Activated CD8-positive, alpha-beta memory T cell treated with anti-CD3 and anti-CD28 coated beads for 24 hours (primary cell): ENCODE measurements around the gene RHBDF2.
"Not testable (repeated sequence)": the region's sequence is repeated elsewhere in the genome, so short reads cannot be mapped to it uniquely, and the experiment has no call there.

Experiments
- DNase-seq: peaks from one replicate; pipeline ENCODE4 v3.0.0-alpha.2; 2020

The RHBDF2 gene

GRCh38 chr17:76523084-76524037, 22.1 kb upstream of the RHBDF2 start:
- peak; percentile 94 for DNase-seq

DNA sequence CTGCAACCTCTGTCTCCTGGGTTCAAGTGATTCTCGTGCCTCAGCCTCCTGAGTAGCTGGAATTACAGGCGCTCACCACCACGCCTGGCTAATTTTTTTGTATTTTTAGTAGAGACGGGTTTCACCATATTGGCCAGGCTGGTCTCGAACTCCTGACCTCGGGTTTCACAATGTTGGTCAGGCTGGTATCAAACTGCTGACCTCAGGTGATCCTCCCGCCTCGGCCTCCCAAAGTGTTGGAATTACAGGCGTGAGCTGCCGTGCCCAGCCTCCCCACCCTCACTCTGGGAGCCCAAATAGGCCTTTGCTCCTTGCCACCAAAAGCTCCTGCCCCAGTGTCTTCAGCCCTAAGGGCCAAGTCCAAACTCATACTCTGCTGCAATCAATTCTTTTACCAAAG, 20.5 kb upstream of the RHBDF2 start:
- DNase-seq = not testable (repeated sequence)

- no peak for DNase-seq
Measured at GRCh38 chr17:76521262-76521661, 20.0 kb upstream of the RHBDF2 start.

DNA sequence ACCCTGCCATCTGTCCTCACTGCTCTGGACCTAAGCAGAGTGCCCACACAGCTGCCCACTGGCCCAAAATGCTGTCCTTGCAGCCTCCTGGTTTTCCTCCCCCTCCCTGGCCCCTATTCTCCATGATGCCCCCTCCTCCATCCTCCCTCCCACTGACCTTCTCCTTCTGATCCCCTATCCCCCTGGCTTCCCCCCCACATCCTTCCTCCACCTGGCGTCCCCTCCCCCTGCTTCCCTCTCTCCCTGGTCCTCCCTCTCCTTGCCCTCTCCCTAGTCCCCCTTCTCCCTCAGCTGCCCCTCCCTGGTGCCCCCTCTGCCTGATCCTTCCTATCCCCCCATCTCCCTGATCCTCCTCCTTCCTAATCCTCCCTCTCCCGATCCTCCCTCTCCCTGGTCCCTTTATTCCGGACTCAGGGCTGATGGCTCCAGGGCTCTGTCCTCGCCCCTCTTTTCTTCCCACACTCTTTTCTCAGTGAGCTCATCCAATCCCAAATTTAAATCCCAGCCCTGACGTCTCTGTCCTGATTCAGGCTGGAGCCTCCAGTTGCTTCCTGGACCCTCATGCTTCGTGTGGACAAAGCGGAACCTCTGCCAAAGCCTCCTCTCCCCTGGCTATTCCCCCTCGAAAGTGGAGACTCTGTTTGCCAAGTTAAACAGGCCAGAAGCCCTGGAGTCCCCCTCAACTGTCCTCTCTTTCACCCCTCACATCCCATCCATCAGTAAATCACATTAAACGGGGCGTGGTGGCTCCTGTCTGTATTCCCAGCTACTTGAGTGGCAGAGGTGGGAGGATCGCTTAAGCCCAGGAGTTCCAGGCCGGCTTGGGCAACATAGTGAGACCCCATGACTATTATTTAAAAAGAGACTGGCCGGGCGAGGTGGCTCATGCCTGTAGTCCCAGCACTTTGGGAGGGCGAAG, 18.1 kb upstream of the RHBDF2 start:
- DNase-seq = no peak

- no peak for DNase-seq
Measured at GRCh38 chr17:76517638-76518038, 16.4 kb upstream of the RHBDF2 start.

DNA sequence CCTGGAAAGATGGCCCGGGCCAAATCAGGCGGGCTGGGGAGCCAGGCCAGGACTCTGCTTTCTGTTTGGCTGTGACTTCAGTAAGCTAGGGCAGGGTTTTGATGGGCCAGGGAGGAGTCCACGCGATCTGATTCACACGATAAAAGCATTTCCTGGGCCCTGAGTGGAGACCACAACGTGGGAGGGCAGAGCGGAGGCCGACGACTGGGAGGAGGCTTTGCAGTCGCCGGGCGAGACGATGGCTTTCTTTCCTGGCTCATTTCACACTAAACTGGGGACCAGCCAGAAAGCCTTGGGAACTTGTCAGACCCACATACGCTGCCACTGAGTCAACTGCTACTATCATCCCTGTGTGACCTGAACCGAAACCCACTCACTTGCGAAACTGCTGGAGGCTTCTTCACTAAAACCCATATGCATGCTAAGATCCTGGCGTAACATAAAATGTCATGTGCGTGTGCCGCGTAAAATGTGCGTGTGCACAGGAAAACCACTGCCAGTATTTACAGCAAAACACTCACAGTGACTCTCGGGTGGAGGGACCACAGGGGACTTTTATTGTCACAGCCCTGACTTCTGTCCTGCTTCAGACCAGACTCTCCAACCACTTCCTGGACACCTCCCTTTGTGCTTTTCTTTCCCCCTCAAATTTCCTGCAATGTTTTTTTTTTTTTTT, 14.2 kb upstream of the RHBDF2 start:
- peak; percentile 89 for DNase-seq

- DNase-seq = not testable (repeated sequence)
Measured at GRCh38 chr17:76514355-76514754, 13.1 kb upstream of the RHBDF2 start.

DNA sequence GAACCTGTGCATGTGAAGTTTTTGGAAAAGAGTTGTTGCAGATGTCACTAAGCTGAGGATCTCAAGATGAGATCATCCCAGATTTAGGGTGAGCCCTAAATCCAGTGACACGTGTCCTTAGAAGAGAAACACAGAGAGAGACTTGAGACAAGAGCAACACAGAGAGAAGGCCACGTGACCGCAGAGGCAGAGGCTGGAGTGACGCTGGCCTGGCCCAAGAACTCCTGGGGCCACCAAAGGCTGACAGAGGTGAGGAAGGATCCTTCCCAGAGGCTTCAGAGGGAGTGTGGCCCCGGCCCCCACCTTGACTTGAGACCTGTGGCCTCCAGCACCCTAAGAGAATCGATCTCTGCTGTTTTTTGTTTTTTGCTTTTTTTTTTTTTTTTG, 12.1 kb upstream of the RHBDF2 start:
- no peak for DNase-seq

GRCh38 chr17:76512366-76513305, 11.4 kb upstream of the RHBDF2 start:
- DNase-seq = no peak

GRCh38 chr17:76511668-76512365, 10.6 kb upstream of the RHBDF2 start:
- DNase-seq = no peak

- no peak for DNase-seq
Measured at GRCh38 chr17:76510831-76511244, 9.6 kb upstream of the RHBDF2 start.

DNA sequence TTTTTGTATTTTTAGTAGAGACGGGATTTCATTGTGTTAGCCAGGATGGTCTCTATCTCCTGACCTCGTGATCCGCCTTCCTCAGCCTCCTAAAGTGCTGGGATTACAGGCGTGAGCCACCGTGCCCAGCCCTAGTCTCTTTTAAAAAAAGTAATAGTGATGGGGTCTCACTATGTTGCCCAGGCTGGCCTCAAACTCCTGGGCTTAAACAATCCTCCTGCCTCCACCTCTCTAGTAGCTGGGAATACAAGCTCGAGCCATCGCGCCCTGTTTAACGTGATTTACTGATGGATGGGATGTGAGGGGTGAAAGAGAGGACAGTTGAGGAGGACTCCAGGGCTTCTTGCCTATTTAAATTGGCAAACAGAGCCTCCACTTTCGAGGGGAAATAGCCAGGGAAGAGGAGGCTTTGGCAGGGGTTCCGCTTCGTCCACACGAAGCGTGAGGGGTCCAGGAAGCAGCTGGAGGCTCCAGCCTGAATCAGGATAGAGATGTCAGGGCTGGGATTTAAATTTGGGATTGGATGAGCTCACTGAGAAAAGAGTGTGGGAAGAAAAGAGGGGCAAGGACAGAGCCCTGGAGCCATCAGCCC, 7.3 kb upstream of the RHBDF2 start:
- not testable (repeated sequence) for DNase-seq

GRCh38 chr17:76506408-76507345, 5.5 kb upstream of the RHBDF2 start:
- DNase-seq = peak; percentile 98

DNA sequence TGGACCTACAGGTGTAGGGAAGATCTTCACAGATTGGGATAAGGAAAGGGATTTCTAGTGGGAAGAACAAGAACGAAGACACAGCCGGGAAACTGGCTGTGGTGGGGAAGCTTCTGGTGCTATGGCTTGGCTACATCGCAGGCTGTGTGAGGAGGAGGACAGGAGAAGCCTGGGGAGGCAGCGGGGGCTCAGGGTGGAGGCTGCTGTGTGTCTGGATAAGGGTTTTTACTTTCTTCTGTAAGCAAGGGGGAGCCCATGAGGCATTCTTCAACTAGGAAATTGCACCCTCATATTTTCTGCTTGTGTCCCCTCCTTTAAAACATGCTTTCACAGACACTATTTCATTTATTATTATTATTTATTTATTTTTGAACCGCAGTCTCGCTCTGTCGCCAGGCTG, 2.9 kb upstream of the RHBDF2 start:
- no peak for DNase-seq

GRCh38 chr17:76502341-76503211, 1.4 kb upstream of the RHBDF2 start:
- DNase-seq = no peak

DNA sequence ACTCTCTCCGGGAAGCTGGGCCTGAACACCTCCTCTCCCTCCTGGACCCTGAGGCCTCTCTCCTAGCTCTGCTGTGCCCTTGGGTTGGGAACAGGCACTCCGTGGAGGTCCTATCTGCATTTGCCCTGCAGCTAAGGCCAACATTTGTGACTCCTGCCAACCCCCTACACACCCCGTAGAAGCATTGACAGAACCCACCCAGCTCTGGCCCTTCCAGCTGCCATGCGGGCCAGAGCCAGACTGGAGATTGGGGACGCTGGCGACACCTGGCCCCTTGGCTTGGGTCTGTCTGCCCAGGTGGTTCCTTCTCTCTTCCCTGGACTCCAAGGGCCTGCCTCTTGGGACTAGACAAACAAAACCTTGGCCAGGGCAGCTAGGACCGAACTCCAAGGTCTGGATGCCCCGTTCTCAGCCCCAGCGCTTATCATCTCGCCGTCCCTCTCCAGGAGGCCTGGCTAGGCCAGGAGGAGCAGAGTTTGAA, 644 bp upstream of the RHBDF2 start:
- DNase-seq = no peak

- DNase-seq = no peak
Measured at GRCh38 chr17:76500747-76501017, 541 bp downstream of the RHBDF2 start.

DNA sequence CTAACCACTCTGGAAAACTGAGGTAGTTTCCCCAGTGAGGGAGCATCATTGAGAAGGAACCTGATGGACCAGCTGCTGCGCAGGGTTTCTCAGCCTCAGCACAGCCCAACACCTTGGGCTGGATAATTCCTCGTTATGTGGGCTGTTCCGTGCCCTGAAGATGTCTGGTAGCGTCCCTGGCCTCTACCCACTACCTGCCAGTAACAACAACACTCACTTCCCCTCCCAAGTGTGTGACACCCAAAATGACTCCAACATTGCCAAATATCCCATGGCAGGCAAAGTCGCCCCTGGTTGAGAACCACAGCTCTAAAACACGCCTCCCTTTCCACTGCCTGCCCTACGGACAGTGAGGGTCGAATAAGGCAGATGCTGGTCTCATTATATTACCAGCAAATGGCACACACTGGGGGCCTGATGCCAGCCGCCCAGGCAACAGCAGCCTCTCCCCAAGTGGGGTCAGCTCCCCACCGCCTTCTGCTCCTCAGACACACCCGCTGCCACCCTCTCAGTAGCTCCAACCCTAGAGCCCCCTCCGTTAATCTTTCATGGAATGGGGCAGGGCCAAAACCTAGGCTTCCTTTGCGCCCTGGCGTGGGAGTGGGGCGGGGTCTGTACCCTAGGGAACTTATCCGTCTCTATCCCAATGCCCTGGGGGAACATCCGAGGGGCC, 1.0 kb downstream of the RHBDF2 start:
- DNase-seq = no peak
